Testis (tissue), 3 donors: ENCODE results near the gene ABCF2. TPM values are rescaled to one million over a fixed set of nuclear protein-coding genes. Genes with fewer than 3 reads are reported as not detected.

Experiments
- DNase-seq: peaks from one replicate; pipeline ENCODE4 v3.0.0-alpha.2; 2019
- H3K27ac ChIP-seq, 2 donors: fragments of 200-600 bp; sonication (generic); one replicate each; pipeline ENCODE4 v1.5.1; 2019
- H3K27me3 ChIP-seq: fragments of 200-600 bp; sonication (generic); one replicate; pipeline ENCODE4 v1.5.1; 2019
- H3K36me3 ChIP-seq: fragments of 200-600 bp; sonication (generic); one replicate; pipeline ENCODE4 v1.5.1; 2017; ENCODE audit warnings: low read depth; ENCODE audit errors: missing control alignments
- H3K4me1 ChIP-seq: fragments of 200-600 bp; sonication (generic); one replicate; pipeline ENCODE4 v1.5.1; 2019
- H3K4me3 ChIP-seq, 2 donors: fragments of 200-600 bp; sonication (generic); one replicate each; pipeline ENCODE4 v1.5.1; 2017 to 2019
- H3K9me3 ChIP-seq: fragments of 200-600 bp; sonication (generic); one replicate; pipeline ENCODE4 v1.5.1; 2017
- POLR2A ChIP-seq: fragments of 450-650 bp; IDR thresholded peaks from one replicate; pipeline ENCODE4 v1.6.1; 2017; ENCODE audit warnings: antibody characterized with exemption, mild to moderate bottlenecking, moderate library complexity
- WGBS, 2 donors: methylation state at CpG; one replicate each; pipeline ENCODE4 v1.1.5; 2018; 5-methylcytosine and 5-hydroxymethylcytosine counted together
- intact Hi-C: fragments of 100-400 bp; cut with DNase I; formaldehyde crosslinking; loops from one replicate; pipeline ENCODE4 v1.15.1; 2023; ENCODE audit warnings: low total_unique reads
- polyA plus RNA-seq: library from polyadenylated mRNA; stranded (reverse); fragments of 350-450 nt; fragmentation: Illumina TruSeq; extraction: RNeasy Lipid Tissue Mini Kit (QIAGEN cat#74804); gene quantifications from one replicate; pipeline ENCODE4 v1.2.3, GENCODE V29; 2014; ENCODE audit warnings: low read depth, low replicate concordance; ENCODE audit not compliant: insufficient read depth
- total RNA-seq, 2 donors: library from RNA; depleted of rRNA; stranded (reverse); fragments of >200 nt; gene quantifications; one replicate each; pipeline ENCODE4 v1.2.3, GENCODE V29; 2016
- TF ChIP-seq, protein P1 (sequence below), 3 experiments: fragments of 450-650 bp in 2 of 3; fragments of 200-600 bp in 1 of 3; sonication (generic) in 1 of 3; IDR thresholded peaks; one replicate each; pipeline ENCODE4 v1.5.1; 2016 to 2019; ENCODE audit warnings: antibody characterized with exemption in 3 of 3, mild to moderate bottlenecking in 2 of 3, moderate library complexity in 1 of 3

The ABCF2 gene
- total and polyA plus RNA-seq, 3 donors from 2014 or later = 44.4 to 54.3 (median 49.4) TPM

DNA sequence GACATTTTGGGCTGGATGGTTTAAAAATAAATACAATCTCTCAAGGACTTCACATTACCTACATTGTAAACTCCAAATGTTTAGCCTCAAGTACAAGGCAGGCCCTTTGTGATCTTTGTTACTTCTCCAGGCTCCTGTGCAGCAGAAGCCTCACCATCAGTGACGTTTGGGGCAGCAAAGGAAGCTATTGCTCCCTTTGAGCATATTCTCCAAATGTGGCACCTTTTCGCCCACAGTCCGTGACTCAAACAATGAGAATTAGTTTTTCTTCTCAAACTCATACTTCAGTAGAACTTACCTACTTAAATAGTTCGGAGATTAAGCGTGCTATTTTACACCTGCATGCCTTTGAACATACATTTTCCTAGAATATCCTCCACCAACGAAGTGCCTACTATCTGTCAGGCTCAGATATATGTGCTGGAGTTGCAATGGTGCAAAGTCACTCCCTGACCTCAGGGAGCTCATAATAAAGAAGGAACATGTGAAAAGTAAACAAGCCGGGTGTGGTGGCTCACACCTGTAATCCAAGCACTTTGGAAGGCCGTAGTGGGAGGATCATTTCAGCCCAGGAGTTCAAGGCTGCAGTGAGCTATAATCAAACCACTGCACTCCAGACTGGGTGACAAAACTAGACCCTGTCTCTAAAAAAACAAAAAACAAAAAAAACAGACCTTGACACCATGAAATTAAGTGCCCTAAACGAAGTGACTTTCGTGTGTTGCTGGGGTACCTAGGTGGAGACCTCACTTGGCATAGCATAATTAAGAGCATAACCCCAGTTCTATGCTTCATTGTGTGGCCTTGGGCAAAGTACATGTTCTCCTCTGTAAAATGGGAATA, 1.2 kb upstream of the ABCF2 start:
- DNase-seq = no peak
- Histone ChIP-seq H3K4me1 (peaks cover 16% of the 10 kb centered on the region), H3K9me3 (no peaks in the 10 kb centered on the region), H3K27me3 (no peaks in the 10 kb centered on the region), H3K27ac (peak overlapping the region; percentile 66 to 71), H3K4me3 (peak overlapping the region; percentile 77 to 81), H3K36me3 (no peaks in the 10 kb centered on the region)
- 47 to 51% methylated on average over 10 of the region's 10 CpGs for WGBS, 2 donors
- intact Hi-C loops = no loop called here
- TF ChIP-seq POLR2A = no peak
- TF ChIP-seq, protein P1, sequence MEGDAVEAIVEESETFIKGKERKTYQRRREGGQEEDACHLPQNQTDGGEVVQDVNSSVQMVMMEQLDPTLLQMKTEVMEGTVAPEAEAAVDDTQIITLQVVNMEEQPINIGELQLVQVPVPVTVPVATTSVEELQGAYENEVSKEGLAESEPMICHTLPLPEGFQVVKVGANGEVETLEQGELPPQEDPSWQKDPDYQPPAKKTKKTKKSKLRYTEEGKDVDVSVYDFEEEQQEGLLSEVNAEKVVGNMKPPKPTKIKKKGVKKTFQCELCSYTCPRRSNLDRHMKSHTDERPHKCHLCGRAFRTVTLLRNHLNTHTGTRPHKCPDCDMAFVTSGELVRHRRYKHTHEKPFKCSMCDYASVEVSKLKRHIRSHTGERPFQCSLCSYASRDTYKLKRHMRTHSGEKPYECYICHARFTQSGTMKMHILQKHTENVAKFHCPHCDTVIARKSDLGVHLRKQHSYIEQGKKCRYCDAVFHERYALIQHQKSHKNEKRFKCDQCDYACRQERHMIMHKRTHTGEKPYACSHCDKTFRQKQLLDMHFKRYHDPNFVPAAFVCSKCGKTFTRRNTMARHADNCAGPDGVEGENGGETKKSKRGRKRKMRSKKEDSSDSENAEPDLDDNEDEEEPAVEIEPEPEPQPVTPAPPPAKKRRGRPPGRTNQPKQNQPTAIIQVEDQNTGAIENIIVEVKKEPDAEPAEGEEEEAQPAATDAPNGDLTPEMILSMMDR (IDR thresholded peaks at IDR 0.05) = no peak

DNA sequence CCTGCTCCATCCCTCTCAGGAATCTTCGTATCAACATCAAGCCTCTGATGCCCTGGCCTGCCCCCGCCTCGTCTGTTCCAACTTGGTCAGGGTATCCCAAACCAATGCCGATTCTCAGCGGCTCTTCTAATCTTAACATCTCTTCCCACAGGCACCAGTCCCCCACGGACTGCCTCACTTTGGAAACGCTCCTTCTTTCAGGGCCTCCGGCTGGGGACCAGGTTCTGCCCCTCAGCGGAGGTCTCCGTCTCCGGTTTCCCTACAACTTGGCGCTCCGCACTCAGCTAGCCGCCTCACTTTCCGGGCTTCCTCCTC, 488 bp downstream of the ABCF2 start:
- Histone ChIP-seq H3K36me3 (no peaks in the 10 kb centered on the region), H3K4me1 (peaks cover 12% of the 10 kb centered on the region), H3K27ac (peak overlapping the region in 1 of 2 donors; percentile 63), H3K4me3 (peak overlapping the region; percentile 77 to 81), H3K9me3 (no peaks in the 10 kb centered on the region), H3K27me3 (no peaks in the 10 kb centered on the region)
- TF ChIP-seq POLR2A = no peak
- TF ChIP-seq, protein P1 (IDR thresholded peaks at IDR 0.05) = no peak
- no peak for DNase-seq
- 0 to 2% methylated on average over 15 of the region's 15 CpGs for WGBS, 2 donors
- intact Hi-C loops = no loop called here

DNA sequence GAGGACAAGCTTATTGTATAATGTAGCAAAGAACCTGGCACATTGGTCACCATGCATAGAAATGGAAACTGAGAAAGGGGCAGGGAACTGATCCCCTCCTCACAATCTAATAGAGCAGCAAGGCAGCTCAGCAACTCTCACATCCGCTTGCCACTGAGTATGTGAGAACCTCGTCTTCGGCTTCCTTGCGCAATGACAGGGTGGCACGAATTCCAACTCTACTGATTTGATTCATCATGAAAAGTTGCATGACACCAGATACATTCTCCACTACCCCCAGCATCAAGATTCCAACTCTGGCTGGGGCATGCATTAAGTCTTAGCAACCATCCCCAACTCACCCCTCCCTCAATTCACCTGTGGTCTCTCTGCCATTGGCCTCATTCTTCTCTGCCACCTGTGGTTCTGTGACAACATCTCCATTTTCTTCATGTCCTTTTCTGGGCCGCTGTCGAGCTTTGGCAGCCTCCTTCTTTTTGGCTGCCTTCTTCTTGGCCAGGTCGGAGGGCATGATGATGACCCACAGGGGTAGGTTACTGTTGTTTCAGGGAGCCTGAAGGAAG, 976 bp downstream of the ABCF2 start:
- 52 to 53% methylated on average over 8 of the region's 8 CpGs for WGBS, 2 donors
- H3K27ac ChIP-seq = no peak overlapping the region
- H3K9me3 ChIP-seq = no peaks in the 10 kb centered on the region
- peak overlapping the region; percentile 77 to 81 for H3K4me3 ChIP-seq
- H3K4me1 ChIP-seq = peaks cover 10% of the 10 kb centered on the region
- intact Hi-C loops = no loop called here
- H3K27me3 ChIP-seq = no peaks in the 10 kb centered on the region
- no peaks in the 10 kb centered on the region for H3K36me3 ChIP-seq
- TF ChIP-seq, protein P1 (IDR thresholded peaks at IDR 0.05) = no peak
- TF ChIP-seq POLR2A = no peak
- no peak for DNase-seq

DNA sequence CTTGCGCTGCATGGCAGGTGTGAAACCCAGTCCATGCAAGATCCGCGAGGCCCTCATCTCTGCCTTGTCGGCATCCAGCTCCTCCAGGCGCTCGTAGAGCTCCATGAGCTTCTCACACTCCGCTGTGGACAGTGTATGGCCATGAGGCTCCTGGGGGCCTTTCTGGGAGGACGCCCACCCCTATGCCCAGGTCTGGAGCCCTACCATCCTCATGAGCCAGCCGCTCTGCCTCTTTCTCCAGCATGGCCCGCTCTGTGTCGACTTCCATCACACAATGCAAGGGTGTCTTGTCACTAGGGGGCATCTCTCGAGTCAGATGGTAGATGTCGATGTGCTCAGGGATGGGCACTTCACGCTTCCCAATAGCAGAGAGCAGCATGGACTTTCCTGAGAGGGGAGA, 3.3 kb downstream of the ABCF2 start:
- WGBS, 2 donors = 92 to 93% methylated on average over 14 of the region's 14 CpGs
- no peak for DNase-seq
- Histone ChIP-seq H3K4me3 (no peak overlapping the region), H3K27ac (no peak overlapping the region), H3K4me1 (peaks cover 10% of the 10 kb centered on the region), H3K9me3 (no peaks in the 10 kb centered on the region), H3K36me3 (no peaks in the 10 kb centered on the region), H3K27me3 (no peaks in the 10 kb centered on the region)
- intact Hi-C loops = no loop called here
- TF ChIP-seq, protein P1 (IDR thresholded peaks at IDR 0.05) = no peak
- no peak for TF ChIP-seq POLR2A
